Astrocyte of the spinal cord (primary cell): ENCODE measurements around the gene PHAF1.
A peak's percentile ranks its signal among the peaks of the same experiment; 100 is the strongest.

ENCODE experiments used
- DNase-seq: peaks from one replicate; pipeline ENCODE4 v3.0.0; 2011; ENCODE audit warnings: low read depth, low spot score
- H3K4me3 ChIP-seq: 2 replicates; pipeline ENCODE4 v1.5.1; 2011; ENCODE audit warnings: low read depth, mild to moderate bottlenecking, low read length, moderate library complexity
- CTCF ChIP-seq: IDR thresholded peaks from 2 replicates; pipeline ENCODE4 v1.5.1; 2012; ENCODE audit warnings: low read depth, mild to moderate bottlenecking, low read length, inconsistent platforms
- in situ Hi-C: cut with HindIII; loops from 2 replicates; pipeline ENCODE4 v1.10.0; 2017; ENCODE audit warnings: low sequenced_read_pairs

Gene PHAF1

GRCh38 chr16:67158637-67159600, 49.2 kb downstream of the PHAF1 start:
- in situ Hi-C loops, result no loop called here
- TF ChIP-seq CTCF, result no peak
- no peak for DNase-seq
- H3K4me3 ChIP-seq, result peak overlapping the region; percentile 88

GRCh38 chr16:67161595-67162058, 51.9 kb downstream of the PHAF1 start:
- in situ Hi-C loops, result no loop called here
- no peak for DNase-seq
- H3K4me3 ChIP-seq, result no peak overlapping the region
- no peak for TF ChIP-seq CTCF

- no peak overlapping the region for H3K4me3 ChIP-seq
- in situ Hi-C loops, result no loop called here
Observed at GRCh38 chr16:67162506-67163163, 52.9 kb downstream of the PHAF1 start.

GRCh38 chr16:67163164-67163998, 53.6 kb downstream of the PHAF1 start:
- no peak overlapping the region for H3K4me3 ChIP-seq
- peak; percentile 36 for DNase-seq
- in situ Hi-C loops, result no loop called here
- TF ChIP-seq CTCF, result no peak

More at GRCh38 chr16:67162506-67163163, 52.9 kb downstream of the PHAF1 start:
- TF ChIP-seq CTCF, result no peak
- no peak for DNase-seq

- no peak overlapping the region for H3K4me3 ChIP-seq
- no peak for DNase-seq
- no peak for TF ChIP-seq CTCF
- in situ Hi-C loops, result no loop called here
Observed at GRCh38 chr16:67163999-67164558, 54.3 kb downstream of the PHAF1 start.
